H1 (cell line): ENCODE data around the gene PPIP5K1. TPM values are rescaled to one million over a fixed set of nuclear protein-coding genes. Genes with fewer than 3 reads are reported as not detected.

Experiments
- CTCF ChIA-PET: fragments of 300-600 bp; sonication (Branson Sonifier 250); formaldehyde crosslinking; loops from one replicate; lab custom pipeline; 2021; ENCODE audit not compliant: partially characterized antibody; lab: Charles Lee
- POLR2A ChIA-PET: fragments of 300-600 bp; sonication (Branson Sonifier 250); formaldehyde crosslinking; loops from one replicate; lab custom pipeline; 2021; ENCODE audit warnings: inconsistent platforms; ENCODE audit not compliant: partially characterized antibody; lab: Charles Lee
- DNase-seq, 2 experiments: peaks; one replicate each; pipeline versions ENCODE4 v3.0.0 to v3.0.0-alpha.2; 2010 to 2022; ENCODE audit warnings: low spot score in 2 of 2, low read depth in 1 of 2, mixed read lengths in 1 of 2
- FAIRE-seq: peaks from 2 replicates; lab custom pipeline; 2011; peaks lifted over from hg19 to GRCh38; lab: Jason Lieb, UNC
- H2AFZ ChIP-seq: 2 replicates; pipeline ENCODE4 v1.8.1; 2012; ENCODE audit warnings: low read length, inconsistent platforms
- H2AK5ac ChIP-seq: 2 replicates; pipeline ENCODE4 v1.6.1; 2013; ENCODE audit warnings: low read depth, low read length
- H2BK120ac ChIP-seq: replicated peaks from 2 replicates; pipeline ENCODE3; 2013; ENCODE audit warnings: low read depth, low read length, inconsistent platforms
- H2BK12ac ChIP-seq: 2 replicates; pipeline ENCODE4 v1.6.1; 2013; ENCODE audit warnings: low read depth, low read length
- H2BK15ac ChIP-seq: 2 replicates; pipeline ENCODE4 v1.6.1; 2013; ENCODE audit warnings: low read length
- H2BK20ac ChIP-seq: 2 replicates; pipeline ENCODE4 v1.6.1; 2013; ENCODE audit warnings: low read length
- H2BK5ac ChIP-seq: 2 replicates; pipeline ENCODE4 v1.6.1; 2013; ENCODE audit warnings: low read depth, low read length
- H3K14ac ChIP-seq: 2 replicates; pipeline ENCODE4 v1.6.1; 2013; ENCODE audit warnings: inconsistent platforms; ENCODE audit not compliant: insufficient read length
- H3K18ac ChIP-seq: 2 replicates; pipeline ENCODE4 v1.6.1; 2013; ENCODE audit warnings: low read length; ENCODE audit errors: extremely low read depth
- H3K23ac ChIP-seq: 2 replicates; pipeline ENCODE4 v1.6.1; 2013; ENCODE audit warnings: inconsistent platforms; ENCODE audit not compliant: insufficient read length
- H3K23me2 ChIP-seq: 2 replicates; pipeline ENCODE4 v1.6.1; 2013; ENCODE audit warnings: low read depth, low read length
- H3K27ac ChIP-seq: 2 replicates; pipeline ENCODE4 v1.6.1; 2011; ENCODE audit warnings: low read depth, low read length, inconsistent platforms
- H3K27me3 ChIP-seq, 4 experiments: replicated peaks in 1 of 4; 1 replicate in 1 of 4; 2 replicates in 3 of 4; pipeline versions ENCODE4 v1.6.1 to v1.8.1; 2011 to 2013; ENCODE audit warnings: low read length in 3 of 4, mild to moderate bottlenecking in 3 of 4, inconsistent platforms in 2 of 4, mixed read lengths in 2 of 4, moderate library complexity in 1 of 4; ENCODE audit not compliant: control insufficient read depth in 3 of 4, insufficient read depth in 3 of 4; ENCODE audit errors: extremely low read depth in 1 of 4
- H3K36me3 ChIP-seq, 4 experiments: 2 replicates each; pipeline versions ENCODE4 v1.6.1 to v1.8.1; 2011 to 2013; ENCODE audit warnings: mild to moderate bottlenecking in 4 of 4, low read length in 3 of 4, moderate library complexity in 2 of 4, control low read depth in 1 of 4, inconsistent platforms in 1 of 4; ENCODE audit not compliant: insufficient read depth in 4 of 4, control insufficient read depth in 2 of 4
- H3K4ac ChIP-seq: replicated peaks from 2 replicates; pipeline ENCODE3; 2013; ENCODE audit warnings: low read length, low read depth, mixed read lengths, inconsistent platforms; ENCODE audit not compliant: insufficient read length
- H3K4me1 ChIP-seq, 4 experiments: replicated peaks in 1 of 4; 1 replicate in 1 of 4; 2 replicates in 3 of 4; pipeline versions ENCODE4 v1.6.1 to v1.8.1; 2011 to 2013; ENCODE audit warnings: low read length in 3 of 4, inconsistent platforms in 2 of 4, mixed read lengths in 1 of 4; ENCODE audit not compliant: insufficient read depth in 4 of 4, control insufficient read depth in 3 of 4
- H3K4me2 ChIP-seq, 2 experiments: 2 replicates each; pipeline versions ENCODE4 v1.6.1 to v1.8.1; 2011 to 2013; ENCODE audit warnings: low read depth in 2 of 2, low read length in 2 of 2, control low read depth in 1 of 2, inconsistent platforms in 1 of 2, mild to moderate bottlenecking in 1 of 2; ENCODE audit not compliant: insufficient read depth in 1 of 2
- H3K4me3 ChIP-seq, 4 experiments: fragments of 200-600, 300-600 bp in 1 of 4; sonication (generic), shearing (Covaris generic), sonication (Bioruptor Twin) in 1 of 4; 2 replicates each; pipeline versions ENCODE4 v1.5.1 to v1.8.1; 2011 to 2016; ENCODE audit warnings: low read length in 4 of 4, low read depth in 3 of 4, control low read depth in 2 of 4, inconsistent platforms in 2 of 4, mild to moderate bottlenecking in 2 of 4, mixed read lengths in 1 of 4, moderate library complexity in 1 of 4; ENCODE audit not compliant: insufficient read depth in 2 of 4; ENCODE audit errors: extremely low read depth in 1 of 4
- H3K56ac ChIP-seq: replicated peaks from 2 replicates; pipeline ENCODE3; 2013; ENCODE audit warnings: low read depth, mild to moderate bottlenecking, mixed read lengths, low read length, inconsistent platforms; ENCODE audit not compliant: insufficient read length
- H3K79me1 ChIP-seq: 2 replicates; pipeline ENCODE4 v1.6.1; 2013; ENCODE audit warnings: low read depth, low read length, control low read depth
- H3K79me2 ChIP-seq, 2 experiments: 2 replicates each; pipeline versions ENCODE4 v1.6.1 to v1.8.1; 2012 to 2013; ENCODE audit warnings: low read length in 2 of 2, mild to moderate bottlenecking in 2 of 2, inconsistent platforms in 1 of 2; ENCODE audit not compliant: insufficient read depth in 2 of 2, control insufficient read depth in 1 of 2
- H3K9ac ChIP-seq, 4 experiments: replicated peaks in 1 of 4; 1 replicate in 1 of 4; 2 replicates in 3 of 4; pipeline versions ENCODE4 v1.6.1 to v1.8.1; 2011 to 2013; ENCODE audit warnings: low read depth in 3 of 4, low read length in 3 of 4, control low read depth in 2 of 4, mild to moderate bottlenecking in 2 of 4, moderate library complexity in 2 of 4, inconsistent platforms in 1 of 4; ENCODE audit errors: extremely low read depth in 1 of 4
- H3K9me3 ChIP-seq, 2 experiments: 2 replicates each; pipeline versions ENCODE4 v1.6.1 to v1.8.1; 2012 to 2013; ENCODE audit warnings: mild to moderate bottlenecking in 2 of 2, moderate library complexity in 2 of 2, control low read depth in 1 of 2, inconsistent platforms in 1 of 2, low read depth in 1 of 2, low read length in 1 of 2, mixed read lengths in 1 of 2; ENCODE audit not compliant: insufficient read depth in 2 of 2
- H4K20me1 ChIP-seq, 2 experiments: replicated peaks in 1 of 2; 2 replicates each; pipeline versions ENCODE3 to v1.8.1; 2011 to 2013; ENCODE audit warnings: inconsistent platforms in 2 of 2, low read length in 2 of 2, mild to moderate bottlenecking in 1 of 2; ENCODE audit not compliant: insufficient read depth in 2 of 2, control insufficient read depth in 1 of 2
- H4K5ac ChIP-seq: 2 replicates; pipeline ENCODE4 v1.6.1; 2013; ENCODE audit warnings: low read length, low read depth, mixed read lengths, inconsistent platforms; ENCODE audit not compliant: insufficient read length
- H4K8ac ChIP-seq: 2 replicates; pipeline ENCODE4 v1.8.0; 2013; ENCODE audit warnings: mild to moderate bottlenecking, moderate library complexity, low read length, inconsistent platforms; ENCODE audit not compliant: insufficient read depth; ENCODE audit errors: extremely low read depth
- H4K91ac ChIP-seq: replicated peaks from 2 replicates; pipeline ENCODE3; 2013; ENCODE audit warnings: low read length, mixed read lengths, inconsistent platforms; ENCODE audit not compliant: insufficient read length
- CTCF ChIP-seq, 3 experiments: IDR thresholded peaks; 1 replicate in 2 of 3; 2 replicates in 1 of 3; pipeline versions ENCODE4 v1.5.1 to v1.6.1; 2011; ENCODE audit warnings: low read length in 3 of 3, mild to moderate bottlenecking in 3 of 3, inconsistent platforms in 2 of 3, low read depth in 1 of 3, moderate library complexity in 1 of 3; ENCODE audit not compliant: insufficient read depth in 1 of 3; ENCODE audit errors: control extremely low read depth in 1 of 3
- RAD21 ChIP-seq, 2 experiments: IDR thresholded peaks in 1 of 2; conservative IDR thresholded peaks in 1 of 2; 2 replicates each; pipeline ENCODE4 v1.6.1; 2011; ENCODE audit warnings: low read depth in 2 of 2, low read length in 2 of 2, improper control_type of control experiment in 1 of 2, inconsistent platforms in 1 of 2, mild to moderate bottlenecking in 1 of 2, moderate library complexity in 1 of 2
- SIN3A ChIP-seq, 2 experiments: IDR thresholded peaks in 1 of 2; conservative IDR thresholded peaks in 1 of 2; 2 replicates each; pipeline ENCODE4 v1.6.1; 2011 to 2012; ENCODE audit warnings: low read length in 2 of 2, improper control_type of control experiment in 1 of 2, low read depth in 1 of 2, mild to moderate bottlenecking in 1 of 2
- SUZ12 ChIP-seq: fragments of 200-600 bp; sonication (generic); IDR thresholded peaks from 2 replicates; pipeline ENCODE4 v1.6.1; 2012; ENCODE audit warnings: mild to moderate bottlenecking, inconsistent platforms, low read length, moderate library complexity, mixed read lengths
- WGBS, 2 experiments: shearing (Covaris generic) in 1 of 2; methylation state at CpG; one replicate each; pipeline versions ENCODE4 v1.1.6 to v1.1.7; 2013 to 2015; ENCODE audit warnings: low lambda C conversion rate in 2 of 2, mixed read lengths in 2 of 2, inconsistent platforms in 1 of 2, low coverage in 1 of 2, missing lambda C conversion rate in 1 of 2; ENCODE audit not compliant: insufficient replicate concordance in 2 of 2, insufficient coverage in 1 of 2, insufficient read length in 1 of 2; ENCODE audit errors: extremely low coverage in 1 of 2, missing lambda C conversion rate in 1 of 2; 5-methylcytosine and 5-hydroxymethylcytosine counted together
- polyA plus RNA-seq, 7 experiments: library from polyadenylated mRNA; depleted of rRNA in 3 of 7; stranded (reverse) in 5 of 7; unstranded in 2 of 7; fragments of >200 nt in 5 of 7; fragments of 200-250 nt in 2 of 7; gene quantifications; 1 replicate in 5 of 7; 2 replicates in 1 of 7; 4 replicates in 1 of 7; pipeline versions ENCODE4 v1.2.1 to v1.2.3, GENCODE V29; 2011 to 2013; ENCODE audit warnings: missing spikeins in 2 of 7, mixed read lengths in 2 of 7
- total RNA-seq: library from RNA; stranded (reverse); fragmentation: NEBNext Ultra II Directional; extraction: Animal tissue kit (Norgen Biotek cat#: 25700); gene quantifications from 2 replicates; pipeline ENCODE4 v1.2.1, GENCODE V29; 2021

PPIP5K1 gene
- total and polyA plus RNA-seq, 2 of the 8 experiments (the other 6 are each of a cell fraction or from before 2014, with no cell fraction given): 18.8 to 22.7 TPM

GRCh38 chr15:43514241-43515057 lies 75.6 kb downstream of the PPIP5K1 start:
- CTCF ChIA-PET: interaction anchor here (0.8 to 9.4 kb wide), 37 partner anchors 9 to 317 kb away, joined by 3 to 121 read pairs (median 4); partner anchors contain the start of gene TP53BP1
- H2BK12ac ChIP-seq: 0 out of 2 replicates have a peak overlapping the region, but pooled peaks have one; percentile 62
- no peak overlapping the region for H2AK5ac ChIP-seq
- H2BK20ac ChIP-seq: no peak overlapping the region
- TF ChIP-seq RAD21 (IDR thresholded peaks at IDR 0.05 in 1 of 2, conservative IDR thresholded peaks at IDR 0.05 in 1 of 2; ENCODE audit: low read depth in 2 of 2, low read length in 2 of 2) (peak; percentile 80 to 86), CTCF (IDR thresholded peaks at IDR 0.05; ENCODE audit: control extremely low read depth in 1 of 3, insufficient read depth in 1 of 3, low read depth in 1 of 3, low read length in 3 of 3) (peak; percentile 4 to 75 (median 75)), SUZ12 (no peak), SIN3A (conservative IDR thresholded peaks at IDR 0.05 in 1 of 2, IDR thresholded peaks at IDR 0.05 in 1 of 2; ENCODE audit: low read depth in 1 of 2, low read length in 2 of 2) (peak; percentile 24 to 56; a peak in 1 of 4 replicates)
- no peak overlapping the region for H2BK15ac ChIP-seq
- H3K4me3 ChIP-seq: peak overlapping the region in 3 of 4 experiments; percentile 6 to 34 (median 24); a peak in 2 of 8 replicates
- FAIRE-seq: peak; percentile 36
- no peak overlapping the region for H3K56ac ChIP-seq
- 68% methylated on average over 4 of the region's 4 CpGs; no CpG with 5 or more reads in 1 of the 2 experiments for WGBS, 2 experiments
- no peaks in the 10 kb centered on the region for H3K79me1 ChIP-seq
- no peak overlapping the region for H3K9ac ChIP-seq
- no peak overlapping the region for H3K4ac ChIP-seq
- peaks cover 11 to 35% (median 16%) of the 10 kb centered on the region in 4 experiments; a peak in 6 of 7 replicates for H3K4me1 ChIP-seq
- H4K5ac ChIP-seq: no peak overlapping the region
- H3K4me2 ChIP-seq: peak overlapping the region; percentile 35 to 58
- no peaks in the 10 kb centered on the region for H3K9me3 ChIP-seq
- no peak overlapping the region for H3K23ac ChIP-seq
- H4K20me1 ChIP-seq: peaks cover 0 to 2% of the 10 kb centered on the region in 2 experiments
- H3K14ac ChIP-seq: no peak overlapping the region
- peaks cover 24% of the 10 kb centered on the region for H3K23me2 ChIP-seq
- H3K36me3 ChIP-seq: no peaks in the 10 kb centered on the region
- no peak overlapping the region for H4K91ac ChIP-seq
- H4K8ac ChIP-seq: no peak overlapping the region
- peaks cover 4 to 37% (median 26%) of the 10 kb centered on the region in 4 experiments for H3K27me3 ChIP-seq
- H2BK120ac ChIP-seq: no peak overlapping the region
- peak in 1 of 2 experiments; percentile 64 for DNase-seq
- no peak overlapping the region for H3K27ac ChIP-seq
- no peak overlapping the region for H2AFZ ChIP-seq
- POLR2A ChIA-PET: interaction anchor here (0.6 to 3.0 kb wide), 4 partner anchors 9 to 111 kb away, joined by 3 to 8 read pairs (median 6); partner anchors contain the start of gene TP53BP1
- no peak overlapping the region for H2BK5ac ChIP-seq
- peak overlapping the region; percentile 68; the same call in 1 of the 2 replicates for H3K18ac ChIP-seq
- H3K79me2 ChIP-seq: no peaks in the 10 kb centered on the region
